Lower lobe of right lung (tissue), 2 donors: ENCODE data around the gene PHKB. TPM values are rescaled to one million over a fixed set of nuclear protein-coding genes. Genes with fewer than 3 reads are reported as not detected.

Experiments
- ATAC-seq, 2 donors: fragments of 200-7000 bp; cut with Tn5 transposase; one replicate each; pipeline ENCODE4 v1.9.1; 2020 to 2022; ENCODE audit warnings: mild to moderate bottlenecking in 2 of 2, moderate library complexity in 2 of 2
- DNase-seq: peaks from one replicate; pipeline ENCODE4 v3.0.0-alpha.2; 2020
- H3K27ac ChIP-seq: fragments of 200-600 bp; one replicate; pipeline ENCODE4 v1.8.0; 2022
- H3K27me3 ChIP-seq: fragments of 200-600 bp; one replicate; pipeline ENCODE4 v1.8.0; 2022; ENCODE audit warnings: low read depth
- H3K36me3 ChIP-seq: fragments of 200-600 bp; one replicate; pipeline ENCODE4 v1.8.0; 2022; ENCODE audit warnings: mild to moderate bottlenecking
- H3K4me1 ChIP-seq: fragments of 200-600 bp; one replicate; pipeline ENCODE4 v1.8.0; 2022
- H3K4me3 ChIP-seq: fragments of 200-600 bp; one replicate; pipeline ENCODE4 v1.8.0; 2022; ENCODE audit warnings: mild to moderate bottlenecking
- H3K9me3 ChIP-seq: fragments of 200-600 bp; one replicate; pipeline ENCODE4 v1.8.0; 2022
- intact Hi-C: fragments of 100-400 bp; cut with DNase I; formaldehyde crosslinking; loops from one replicate; pipeline ENCODE4 v1.11.0; 2022
- total RNA-seq: library from RNA; stranded (reverse); fragmentation: NEBNext Ultra II Directional; extraction: Animal tissue kit (Norgen Biotek cat#: 25700); gene quantifications from one replicate; pipeline ENCODE4 v1.2.1, GENCODE V29; 2021
- TF ChIP-seq, protein P1 (sequence below): fragments of 200-600 bp; IDR thresholded peaks from one replicate; pipeline ENCODE4 v1.8.0; 2022; ENCODE audit warnings: antibody characterized with exemption, mild to moderate bottlenecking
- donor health status: DM: no; HTN: yes; CAD: no; lungs with severe emphysema.

The PHKB gene
- total RNA-seq, 1 donor from 2014 or later: 95.1 TPM

DNA sequence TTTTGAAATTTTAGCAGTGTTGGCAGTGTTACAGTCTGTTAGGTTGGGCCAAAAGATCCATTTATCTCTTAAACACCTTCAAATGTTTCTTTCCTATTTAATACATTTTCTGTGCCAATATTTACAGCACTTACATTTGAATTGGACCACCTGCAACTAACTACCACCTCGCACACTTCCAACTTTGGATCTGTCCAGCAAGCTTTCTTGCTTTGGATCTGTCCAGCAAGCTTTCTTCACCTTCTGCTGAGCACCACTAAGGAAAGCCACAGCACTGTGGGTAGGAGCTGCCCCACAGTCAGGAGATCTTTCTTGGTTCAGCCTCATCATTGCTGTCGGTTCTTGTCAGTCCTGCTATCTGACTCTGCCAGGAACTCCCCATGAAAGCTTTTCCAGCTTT lies 129.3 kb downstream of the PHKB start:
- TF ChIP-seq, protein P1, sequence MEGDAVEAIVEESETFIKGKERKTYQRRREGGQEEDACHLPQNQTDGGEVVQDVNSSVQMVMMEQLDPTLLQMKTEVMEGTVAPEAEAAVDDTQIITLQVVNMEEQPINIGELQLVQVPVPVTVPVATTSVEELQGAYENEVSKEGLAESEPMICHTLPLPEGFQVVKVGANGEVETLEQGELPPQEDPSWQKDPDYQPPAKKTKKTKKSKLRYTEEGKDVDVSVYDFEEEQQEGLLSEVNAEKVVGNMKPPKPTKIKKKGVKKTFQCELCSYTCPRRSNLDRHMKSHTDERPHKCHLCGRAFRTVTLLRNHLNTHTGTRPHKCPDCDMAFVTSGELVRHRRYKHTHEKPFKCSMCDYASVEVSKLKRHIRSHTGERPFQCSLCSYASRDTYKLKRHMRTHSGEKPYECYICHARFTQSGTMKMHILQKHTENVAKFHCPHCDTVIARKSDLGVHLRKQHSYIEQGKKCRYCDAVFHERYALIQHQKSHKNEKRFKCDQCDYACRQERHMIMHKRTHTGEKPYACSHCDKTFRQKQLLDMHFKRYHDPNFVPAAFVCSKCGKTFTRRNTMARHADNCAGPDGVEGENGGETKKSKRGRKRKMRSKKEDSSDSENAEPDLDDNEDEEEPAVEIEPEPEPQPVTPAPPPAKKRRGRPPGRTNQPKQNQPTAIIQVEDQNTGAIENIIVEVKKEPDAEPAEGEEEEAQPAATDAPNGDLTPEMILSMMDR: no peak
- intact Hi-C loops: no loop called here
- Histone ChIP-seq H3K4me1 (no peaks in the 10 kb centered on the region), H3K27me3 (no peaks in the 10 kb centered on the region), H3K27ac (no peak overlapping the region), H3K9me3 (no peaks in the 10 kb centered on the region), H3K4me3 (no peak overlapping the region), H3K36me3 (peaks cover 63% of the 10 kb centered on the region)
- ATAC-seq: no peak
- DNase-seq: no peak

DNA sequence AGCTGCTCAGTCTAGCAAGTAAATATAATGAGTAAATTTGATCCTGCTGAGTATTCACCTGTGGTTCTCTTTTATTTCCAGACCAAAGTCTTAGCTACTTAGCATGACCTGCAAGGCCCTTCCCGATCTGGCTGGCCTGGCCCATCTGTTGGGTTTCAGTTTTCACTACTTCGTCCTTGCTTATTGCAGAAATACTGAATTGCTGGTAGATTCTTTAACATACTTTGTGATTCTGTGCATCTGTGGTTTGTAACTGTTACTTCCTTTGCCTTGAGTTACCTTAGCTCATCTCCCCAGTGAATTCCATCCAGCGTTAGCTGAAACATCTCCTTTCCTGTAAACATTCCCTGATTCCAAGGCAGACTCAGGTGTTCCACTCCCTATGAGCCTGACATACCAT lies 131.1 kb downstream of the PHKB start:
- no peaks in the 10 kb centered on the region for H3K4me1 ChIP-seq
- H3K27me3 ChIP-seq: no peaks in the 10 kb centered on the region
- no peak overlapping the region for H3K27ac ChIP-seq
- H3K9me3 ChIP-seq: no peaks in the 10 kb centered on the region
- H3K36me3 ChIP-seq: peaks cover 67% of the 10 kb centered on the region
- intact Hi-C loops: no loop called here
- DNase-seq (no peak), ATAC-seq (no peak)
- TF ChIP-seq, protein P1: no peak
- H3K4me3 ChIP-seq: no peak overlapping the region

DNA sequence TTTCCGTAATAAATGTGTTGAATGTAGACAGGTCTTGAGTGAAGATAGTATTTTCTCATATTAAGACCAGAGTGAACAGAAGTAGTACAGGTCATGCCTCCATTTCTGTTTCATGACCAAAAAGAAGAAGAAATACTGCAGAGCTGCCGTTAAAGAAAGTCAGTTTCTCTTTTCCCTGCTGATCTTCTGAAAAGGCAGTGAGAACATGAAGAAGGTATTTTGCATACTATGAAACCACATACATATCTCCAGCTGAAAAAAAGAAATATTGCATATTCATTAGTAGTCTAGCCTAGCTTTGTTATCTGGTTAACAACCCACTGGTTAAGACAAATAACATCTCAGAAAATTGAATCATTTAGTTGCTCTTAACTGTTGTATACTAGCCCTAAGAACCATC lies 138.4 kb downstream of the PHKB start:
- H3K36me3 ChIP-seq: peaks cover 36% of the 10 kb centered on the region
- intact Hi-C loops: no loop called here

DNA sequence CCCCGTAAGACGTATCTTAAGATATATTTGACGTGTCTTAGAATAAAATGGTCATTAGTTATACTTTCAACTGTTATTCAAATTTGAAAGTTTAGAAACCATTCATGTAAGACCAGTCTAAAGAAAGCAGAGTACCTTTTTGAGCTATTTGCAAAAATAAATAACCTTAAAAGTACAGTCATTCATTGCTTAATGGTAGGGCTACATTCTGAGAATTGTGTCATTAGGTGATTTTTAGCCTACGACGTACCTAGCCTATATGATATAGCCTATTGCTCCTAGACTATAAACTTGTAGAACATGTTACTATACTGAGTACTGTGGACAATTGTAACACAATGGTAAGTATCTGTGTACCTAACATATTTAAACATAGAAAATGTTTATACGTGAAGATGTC lies 139.2 kb downstream of the PHKB start:
- Histone ChIP-seq H3K9me3 (no peaks in the 10 kb centered on the region), H3K27me3 (no peaks in the 10 kb centered on the region), H3K4me1 (no peaks in the 10 kb centered on the region), H3K27ac (no peak overlapping the region), H3K36me3 (peaks cover 36% of the 10 kb centered on the region), H3K4me3 (no peak overlapping the region)
- DNase-seq: no peak
- intact Hi-C loops: no loop called here
- TF ChIP-seq, protein P1: no peak
- ATAC-seq: no peak

More for the DNA sequence above, 138.4 kb downstream of the PHKB start:
- no peaks in the 10 kb centered on the region for H3K9me3 ChIP-seq
- ATAC-seq (no peak), DNase-seq (no peak)
- no peaks in the 10 kb centered on the region for H3K4me1 ChIP-seq
- H3K4me3 ChIP-seq: no peak overlapping the region
- no peak overlapping the region for H3K27ac ChIP-seq
- TF ChIP-seq, protein P1: no peak
- H3K27me3 ChIP-seq: no peaks in the 10 kb centered on the region

DNA sequence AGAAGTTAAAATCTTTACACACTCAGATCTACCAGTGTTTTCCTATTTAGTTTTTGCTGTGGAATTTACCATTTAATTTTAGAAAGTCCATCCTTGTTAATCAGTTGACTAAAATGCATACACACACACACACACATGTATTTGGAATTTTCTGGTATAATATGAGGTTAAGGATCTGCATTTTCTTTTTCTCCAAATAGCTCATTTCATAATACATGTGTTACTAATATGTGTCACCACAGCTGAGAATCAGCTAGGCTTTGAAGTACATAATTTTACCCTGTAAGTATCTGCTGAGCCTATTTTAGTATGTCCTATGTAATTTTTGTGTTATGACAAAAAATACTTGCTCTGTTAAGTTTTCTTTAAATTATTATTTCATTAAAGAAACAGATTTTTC lies 143.2 kb downstream of the PHKB start:
- Histone ChIP-seq H3K9me3 (no peaks in the 10 kb centered on the region), H3K4me1 (no peaks in the 10 kb centered on the region), H3K4me3 (no peak overlapping the region), H3K27ac (no peak overlapping the region), H3K36me3 (peaks cover 21% of the 10 kb centered on the region), H3K27me3 (no peaks in the 10 kb centered on the region)
- TF ChIP-seq, protein P1: no peak
- intact Hi-C loops: no loop called here
- no peak for ATAC-seq
- no peak for DNase-seq

DNA sequence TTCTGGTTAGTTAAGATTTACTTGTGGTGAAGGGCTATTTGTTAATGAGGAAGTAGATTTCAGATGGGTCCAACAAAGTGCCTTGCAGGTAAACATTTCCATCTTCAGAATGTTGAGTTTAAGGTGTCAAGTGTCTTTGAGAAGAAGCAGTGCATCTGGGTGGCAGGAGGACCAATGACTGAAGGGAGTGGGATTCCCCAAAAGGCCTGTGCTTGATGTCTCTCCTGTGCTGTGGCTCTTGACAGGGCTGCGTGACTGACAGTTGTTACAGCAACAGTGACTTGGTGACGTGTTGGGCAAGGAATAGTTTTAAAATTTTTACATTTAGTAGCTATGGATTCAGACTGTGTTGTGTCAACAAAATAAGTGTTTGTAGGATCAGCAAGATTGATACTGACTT lies 149.9 kb downstream of the PHKB start:
- TF ChIP-seq, protein P1: no peak
- intact Hi-C loops: no loop called here
- peak in 1 of 2 donors; percentile 72 for ATAC-seq

More for the DNA sequence above, 149.9 kb downstream of the PHKB start:
- no peak overlapping the region for H3K4me3 ChIP-seq
- no peak for DNase-seq
- H3K36me3 ChIP-seq: peaks cover 41% of the 10 kb centered on the region
- no peaks in the 10 kb centered on the region for H3K9me3 ChIP-seq
- no peaks in the 10 kb centered on the region for H3K27me3 ChIP-seq
- no peaks in the 10 kb centered on the region for H3K4me1 ChIP-seq
- H3K27ac ChIP-seq: no peak overlapping the region
